GM23338 (cell line): ENCODE measurements around the gene CDC14A. TPM values are rescaled to one million over a fixed set of nuclear protein-coding genes. Genes with fewer than 3 reads are reported as not detected.

Source experiments
- ATAC-seq: fragments of 200-7000 bp; cut with Tn5 transposase; 3 replicates; pipeline ENCODE4 v1.9.1; 2020
- DNase-seq: peaks from one replicate; pipeline ENCODE4 v3.0.0-alpha.2; 2015; ENCODE audit warnings: low spot score
- H2AFZ ChIP-seq: fragments of 200-600 bp; sonication (generic); 2 replicates; pipeline ENCODE4 v1.8.0; 2016; ENCODE audit warnings: antibody characterized with exemption, mild to moderate bottlenecking, moderate library complexity
- H3F3A ChIP-seq: fragments of 200-600 bp; sonication (generic); replicated peaks from 2 replicates; pipeline ENCODE4 v1.8.0; 2017; ENCODE audit warnings: antibody characterized with exemption, mixed run types, low read depth
- H3K27ac ChIP-seq: fragments of 200-600 bp; sonication (generic); 2 replicates; pipeline ENCODE4 v1.6.1; 2016; ENCODE audit warnings: low read depth
- H3K27me3 ChIP-seq: fragments of 200-600 bp; sonication (generic); 2 replicates; pipeline ENCODE4 v1.8.0; 2016; ENCODE audit warnings: mild to moderate bottlenecking, mixed run types, moderate library complexity; ENCODE audit not compliant: insufficient read depth
- H3K36me3 ChIP-seq: fragments of 200-600 bp; sonication (generic); 2 replicates; pipeline ENCODE4 v1.8.0; 2016; ENCODE audit warnings: mild to moderate bottlenecking; ENCODE audit not compliant: insufficient read depth
- H3K4me1 ChIP-seq: fragments of 200-600 bp; sonication (generic); 2 replicates; pipeline ENCODE4 v1.8.0; 2016; ENCODE audit warnings: mild to moderate bottlenecking, moderate library complexity; ENCODE audit not compliant: insufficient read depth
- H3K4me2 ChIP-seq: fragments of 200-600 bp; sonication (generic); 2 replicates; pipeline ENCODE4 v1.7.1; 2017; ENCODE audit warnings: mixed run types
- H3K4me3 ChIP-seq: fragments of 200-600 bp; sonication (generic); 2 replicates; pipeline ENCODE4 v1.6.1; 2016; ENCODE audit warnings: mixed run types
- H3K79me2 ChIP-seq: fragments of 200-600 bp; sonication (generic); replicated peaks from 2 replicates; pipeline ENCODE4 v1.8.0; 2017; ENCODE audit warnings: mild to moderate bottlenecking; ENCODE audit not compliant: insufficient read depth
- H3K9me2 ChIP-seq: fragments of 200-600 bp; sonication (generic); 2 replicates; pipeline ENCODE4 v1.8.0; 2017; ENCODE audit not compliant: insufficient read depth
- H4K20me1 ChIP-seq: fragments of 200-600 bp; sonication (generic); replicated peaks from 2 replicates; pipeline ENCODE4 v1.8.0; 2017; ENCODE audit warnings: mild to moderate bottlenecking; ENCODE audit not compliant: insufficient read depth
- H3K27ac Mint-ChIP-seq: 2 replicates; pipeline ENCODE4 v1.8.0; 2020; ENCODE audit warnings: inconsistent platforms, mild to moderate bottlenecking, moderate library complexity, mixed read lengths
- H3K27me3 Mint-ChIP-seq: 3 replicates; pipeline ENCODE4 v1.8.0; 2022; ENCODE audit warnings: low read depth, mild to moderate bottlenecking, moderate library complexity, mixed read lengths, inconsistent platforms; ENCODE audit not compliant: insufficient read depth, poor library complexity
- H3K36me3 Mint-ChIP-seq: 3 replicates; pipeline ENCODE4 v1.8.0; 2021; ENCODE audit warnings: low read depth, mild to moderate bottlenecking, inconsistent platforms, moderate library complexity, mixed read lengths
- H3K4me1 Mint-ChIP-seq: 3 replicates; pipeline ENCODE4 v1.8.0; 2020; ENCODE audit warnings: mild to moderate bottlenecking, inconsistent platforms, mixed read lengths
- H3K4me3 Mint-ChIP-seq: 3 replicates; pipeline ENCODE4 v1.8.0; 2021; ENCODE audit warnings: moderate library complexity, mild to moderate bottlenecking, inconsistent platforms, mixed read lengths
- H3K9me3 Mint-ChIP-seq: 3 replicates; pipeline ENCODE4 v1.8.0; 2020; ENCODE audit warnings: moderate library complexity, mild to moderate bottlenecking, inconsistent platforms, mixed read lengths
- CREB1 ChIP-seq: fragments of 250-450 bp; sonication (Bioruptor Pico); IDR thresholded peaks from 2 replicates; pipeline ENCODE4 v1.5.0; 2020; ENCODE audit warnings: low read depth, mild to moderate bottlenecking, moderate library complexity
- CTCF ChIP-seq, 2 experiments: fragments of 200-600 bp in 1 of 2; sonication (generic) in 1 of 2; conservative IDR thresholded peaks; 2 replicates each; pipeline versions ENCODE4 v1.5.1 to v1.6.1; 2016 to 2017; ENCODE audit warnings: antibody characterized with exemption in 2 of 2, low read depth in 2 of 2, mild to moderate bottlenecking in 2 of 2, moderate library complexity in 1 of 2
- ETS1 ChIP-seq: IDR thresholded peaks from 2 replicates; pipeline ENCODE4 v1.6.1; 2016; ENCODE audit warnings: antibody characterized with exemption
- EZH2phosphoT487 ChIP-seq: fragments of 200-600 bp; sonication (generic); IDR thresholded peaks from one replicate; pipeline ENCODE4 v1.8.1; 2018; ENCODE audit warnings: antibody characterized with exemption; ENCODE audit not compliant: unreplicated experiment
- JUNB ChIP-seq: IDR thresholded peaks from one replicate; pipeline ENCODE4 v1.6.1; 2016; ENCODE audit warnings: antibody characterized with exemption; ENCODE audit not compliant: unreplicated experiment
- NANOG ChIP-seq: IDR thresholded peaks from 2 replicates; pipeline ENCODE4 v1.6.1; 2016; ENCODE audit warnings: antibody characterized with exemption, borderline replicate concordance
- POLR2AphosphoS5 ChIP-seq: IDR thresholded peaks from 2 replicates; pipeline ENCODE4 v1.6.1; 2016; ENCODE audit warnings: antibody characterized with exemption, low read depth
- REST ChIP-seq: IDR thresholded peaks from one replicate; pipeline ENCODE4 v1.6.1; 2018; ENCODE audit warnings: antibody characterized with exemption; ENCODE audit not compliant: unreplicated experiment
- STAT1 ChIP-seq: IDR thresholded peaks from one replicate; pipeline ENCODE4 v1.6.1; 2016; ENCODE audit warnings: antibody characterized with exemption; ENCODE audit not compliant: unreplicated experiment
- ZNF114 ChIP-seq: fragments of 250-450 bp; sonication (Bioruptor Pico); IDR thresholded peaks from 2 replicates; pipeline ENCODE4 v1.5.0; 2020; ENCODE audit warnings: mild to moderate bottlenecking, moderate library complexity
- ZNF331 ChIP-seq: fragments of 250-450 bp; sonication (Bioruptor Pico); IDR thresholded peaks from 2 replicates; pipeline ENCODE4 v1.5.0; 2020; ENCODE audit warnings: low read depth, mild to moderate bottlenecking, moderate library complexity
- polyA plus RNA-seq: library from polyadenylated mRNA; unstranded; fragments of >200 nt; fragmentation: Nextera tagmentation; extraction: Ambion mirVana; gene quantifications from 2 replicates; pipeline ENCODE4 v1.2.1, GENCODE V29; 2016
- total RNA-seq: library from RNA; depleted of rRNA; stranded (reverse); fragments of >200 nt; shearing (Covaris generic); gene quantifications from 2 replicates; pipeline ENCODE4 v1.2.3, GENCODE V29; 2014

CDC14A gene
- total and polyA plus RNA-seq, 2 experiments from 2014 or later: 11.1 to 20.8 TPM

GRCh38 chr1:100461222-100461621 is 108.9 kb downstream of the CDC14A start:
- Histone ChIP-seq H3K36me3 (no peaks in the 10 kb centered on the region), H3K27ac (no peak overlapping the region), H3K27me3 (no peaks in the 10 kb centered on the region), H3K9me2 (no peaks in the 10 kb centered on the region), H4K20me1 (no peaks in the 10 kb centered on the region), H3K4me3 (no peak overlapping the region), H2AFZ (no peak overlapping the region), H3K79me2 (no peaks in the 10 kb centered on the region), H3K4me2 (0 out of 2 replicates have a peak overlapping the region, but pooled peaks have one; percentile 18), H3F3A (no peaks in the 10 kb centered on the region), H3K4me1 (peaks cover 31% of the 10 kb centered on the region)
- ATAC-seq (peak; percentile 4; the same call in 2 of the 3 replicates), DNase-seq (peak; percentile 44)
- Mint-ChIP-seq H3K4me1 (peaks cover 49% of the 10 kb centered on the region), H3K9me3 (no peaks in the 10 kb centered on the region; the same call in 2 of the 3 replicates), H3K27ac (no peak overlapping the region), H3K36me3 (peaks cover 6% of the 10 kb centered on the region; the same call in 2 of the 3 replicates), H3K27me3 (peaks cover 6% of the 10 kb centered on the region), H3K4me3 (no peak overlapping the region)
- TF ChIP-seq REST (no peak), ZNF114 (no peak), CREB1 (CRISPR knock-in tag) (no peak), CTCF (conservative IDR thresholded peaks at IDR 0.05; ENCODE audit: low read depth in 2 of 2) (no peak), JUNB (no peak), NANOG (no peak), ZNF331 (CRISPR knock-in tag) (no peak), ETS1 (no peak), POLR2AphosphoS5 (no peak), EZH2phosphoT487 (no peak), STAT1 (no peak)
